Endothelial cell of umbilical vein (primary cell): Measurements from ENCODE around the gene G6PC1. TPM values are rescaled to one million over a fixed set of nuclear protein-coding genes. Genes with fewer than 3 reads are reported as not detected.

ENCODE experiments used
- BruUV-seq: library from RNA; stranded (reverse); fragments of 400-500 nt; replicated peaks from 2 replicates; lab custom pipeline; 2021; lab: Mats Ljungman, UMichigan
- CTCF ChIA-PET: fragments of 300-600, 350-600 bp; sonication (Branson Sonifier 250); formaldehyde crosslinking; loops from one replicate; lab custom pipeline; 2021; ENCODE audit warnings: antibody characterized with exemption, inconsistent platforms; lab: Charles Lee
- POLR2A ChIA-PET: fragments of 300-600, 350-600 bp; sonication (Branson Sonifier 250); formaldehyde crosslinking; loops from one replicate; lab custom pipeline; 2021; ENCODE audit warnings: antibody characterized with exemption, inconsistent platforms; lab: Charles Lee
- DNase-seq: peaks from one replicate; pipeline ENCODE4 v3.0.0-alpha.2; 2011; ENCODE audit warnings: low read depth, low spot score
- FAIRE-seq: peaks from 2 replicates; lab custom pipeline; 2011; peaks lifted over from hg19 to GRCh38; lab: Jason Lieb, UNC
- H2AFZ ChIP-seq: 2 replicates; pipeline ENCODE4 v1.6.0; 2012; ENCODE audit warnings: low read depth, low read length, control low read depth, inconsistent platforms
- H3K27ac ChIP-seq: 2 replicates; pipeline ENCODE4 v1.5.1; 2011; ENCODE audit warnings: low read depth, mild to moderate bottlenecking, control low read depth, low read length, moderate library complexity; ENCODE audit not compliant: insufficient read depth
- H3K27me3 ChIP-seq, 2 experiments: 2 replicates each; pipeline versions ENCODE4 v1.6.0 to v1.6.1; 2011; ENCODE audit warnings: low read length in 2 of 2, mixed read lengths in 1 of 2; ENCODE audit not compliant: control insufficient read depth in 2 of 2, insufficient read depth in 2 of 2
- H3K36me3 ChIP-seq, 2 experiments: 2 replicates in 1 of 2; 3 replicates in 1 of 2; pipeline ENCODE4 v1.5.1; 2011; ENCODE audit warnings: low read length in 2 of 2, mild to moderate bottlenecking in 1 of 2, moderate library complexity in 1 of 2; ENCODE audit not compliant: control insufficient read depth in 2 of 2, insufficient read depth in 2 of 2; ENCODE audit errors: extremely low read depth in 1 of 2
- H3K4me1 ChIP-seq: 3 replicates; pipeline ENCODE4 v1.5.1; 2011; ENCODE audit warnings: mild to moderate bottlenecking, low read length; ENCODE audit not compliant: control insufficient read depth, insufficient read depth; ENCODE audit errors: extremely low read depth
- H3K4me2 ChIP-seq: 2 replicates; pipeline ENCODE4 v1.6.1; 2011; ENCODE audit warnings: low read length, control low read depth, mixed read lengths; ENCODE audit not compliant: insufficient read depth
- H3K4me3 ChIP-seq, 3 experiments: fragments of 200-600 bp in 1 of 3; sonication (generic), shearing (Covaris generic) in 1 of 3; replicated peaks in 1 of 3; 2 replicates each; pipeline ENCODE4 v1.5.1; 2011 to 2016; ENCODE audit warnings: control low read depth in 3 of 3, low read length in 3 of 3, mild to moderate bottlenecking in 2 of 3, inconsistent platforms in 1 of 3, low read depth in 1 of 3, moderate library complexity in 1 of 3; ENCODE audit not compliant: insufficient read depth in 1 of 3
- H3K79me2 ChIP-seq: 2 replicates; pipeline ENCODE4 v1.6.0; 2012; ENCODE audit warnings: low read length, inconsistent platforms; ENCODE audit not compliant: control insufficient read depth, insufficient read depth
- H3K9ac ChIP-seq: replicated peaks from 2 replicates; pipeline ENCODE3; 2011; ENCODE audit warnings: low read length, control low read depth; ENCODE audit not compliant: insufficient read depth; ENCODE audit errors: extremely low read depth
- H3K9me1 ChIP-seq: replicated peaks from 3 replicates; pipeline ENCODE4 v1.6.0; 2011; ENCODE audit warnings: mild to moderate bottlenecking, low read length; ENCODE audit not compliant: control insufficient read depth, insufficient read depth; ENCODE audit errors: extremely low read depth
- H3K9me3 ChIP-seq: replicated peaks from 2 replicates; pipeline ENCODE4 v1.5.1; 2012; ENCODE audit warnings: low read length, inconsistent platforms; ENCODE audit not compliant: control insufficient read depth, insufficient read depth
- H4K20me1 ChIP-seq: replicated peaks from 2 replicates; pipeline ENCODE3; 2011; ENCODE audit warnings: mild to moderate bottlenecking, low read length; ENCODE audit not compliant: control insufficient read depth, insufficient read depth; ENCODE audit errors: extremely low read depth
- EZH2 ChIP-seq: IDR thresholded peaks from 2 replicates; pipeline ENCODE4 v1.6.1; 2012; ENCODE audit warnings: borderline replicate concordance, low read depth, mild to moderate bottlenecking, moderate library complexity, low read length, inconsistent platforms; ENCODE audit not compliant: severe bottlenecking
- FOS ChIP-seq: IDR thresholded peaks from 2 replicates; pipeline ENCODE4 v1.6.1; 2011; ENCODE audit warnings: mild to moderate bottlenecking, low read length, moderate library complexity, borderline replicate concordance; ENCODE audit not compliant: insufficient read depth
- JUN ChIP-seq: IDR thresholded peaks from 2 replicates; pipeline ENCODE4 v1.6.1; 2011; ENCODE audit warnings: borderline replicate concordance, low read depth; ENCODE audit not compliant: insufficient read length, insufficient read depth
- MYC ChIP-seq: IDR thresholded peaks from one replicate; pipeline ENCODE4 v1.6.1; 2011; ENCODE audit warnings: mild to moderate bottlenecking, low read depth, low read length
- POLR2A ChIP-seq: IDR thresholded peaks from 2 replicates; pipeline ENCODE4 v1.6.1; 2012; ENCODE audit warnings: low read depth, mild to moderate bottlenecking, control low read depth, low read length
- POLR2AphosphoS5 ChIP-seq: IDR thresholded peaks from 2 replicates; pipeline ENCODE4 v1.6.1; 2012; ENCODE audit warnings: low read depth, mild to moderate bottlenecking, control low read depth, low read length, moderate library complexity; ENCODE audit not compliant: insufficient read depth
- dilution Hi-C: fragments of 300-500 bp; cut with MboI; formaldehyde crosslinking; loops from one replicate; pipeline ENCODE4 v1.15.0; 2019; ENCODE audit warnings: low sequenced_read_pairs; ENCODE audit not compliant: extremely low pct_ligation_motif_present
- intact Hi-C: fragments of 100-400 bp; cut with micrococcal nuclease; formaldehyde crosslinking; loops from one replicate; pipeline ENCODE4 v1.10.0; 2022
- polyA plus RNA-seq, 4 experiments: library from polyadenylated mRNA; depleted of rRNA in 3 of 4; stranded (reverse) in 3 of 4; unstranded in 1 of 4; fragments of >200 nt; gene quantifications; 2 replicates each; pipeline versions ENCODE4 v1.2.1 to v1.2.3, GENCODE V29; 2011 to 2012; ENCODE audit warnings: missing spikeins in 1 of 4
- total RNA-seq: library from RNA; stranded (reverse); gene quantifications from 2 replicates; pipeline ENCODE4 v1.2.3, GENCODE V29; 2021
- TF ChIP-seq, protein P1 (sequence below), 2 donors: IDR thresholded peaks; 1 replicate in 1 of 2; 2 replicates in 1 of 2; pipeline ENCODE4 v1.5.1; 2011; ENCODE audit warnings: low read length in 2 of 2, mild to moderate bottlenecking in 2 of 2, moderate library complexity in 2 of 2, control low read depth in 1 of 2, inconsistent platforms in 1 of 2, low read depth in 1 of 2; ENCODE audit not compliant: insufficient read depth in 1 of 2; ENCODE audit errors: extremely low read depth in 1 of 2

G6PC1 gene
- total and polyA plus RNA-seq, 2 donors (not counting 3 experiments of a cell fraction or from before 2014, with no cell fraction given): not detected

DNA sequence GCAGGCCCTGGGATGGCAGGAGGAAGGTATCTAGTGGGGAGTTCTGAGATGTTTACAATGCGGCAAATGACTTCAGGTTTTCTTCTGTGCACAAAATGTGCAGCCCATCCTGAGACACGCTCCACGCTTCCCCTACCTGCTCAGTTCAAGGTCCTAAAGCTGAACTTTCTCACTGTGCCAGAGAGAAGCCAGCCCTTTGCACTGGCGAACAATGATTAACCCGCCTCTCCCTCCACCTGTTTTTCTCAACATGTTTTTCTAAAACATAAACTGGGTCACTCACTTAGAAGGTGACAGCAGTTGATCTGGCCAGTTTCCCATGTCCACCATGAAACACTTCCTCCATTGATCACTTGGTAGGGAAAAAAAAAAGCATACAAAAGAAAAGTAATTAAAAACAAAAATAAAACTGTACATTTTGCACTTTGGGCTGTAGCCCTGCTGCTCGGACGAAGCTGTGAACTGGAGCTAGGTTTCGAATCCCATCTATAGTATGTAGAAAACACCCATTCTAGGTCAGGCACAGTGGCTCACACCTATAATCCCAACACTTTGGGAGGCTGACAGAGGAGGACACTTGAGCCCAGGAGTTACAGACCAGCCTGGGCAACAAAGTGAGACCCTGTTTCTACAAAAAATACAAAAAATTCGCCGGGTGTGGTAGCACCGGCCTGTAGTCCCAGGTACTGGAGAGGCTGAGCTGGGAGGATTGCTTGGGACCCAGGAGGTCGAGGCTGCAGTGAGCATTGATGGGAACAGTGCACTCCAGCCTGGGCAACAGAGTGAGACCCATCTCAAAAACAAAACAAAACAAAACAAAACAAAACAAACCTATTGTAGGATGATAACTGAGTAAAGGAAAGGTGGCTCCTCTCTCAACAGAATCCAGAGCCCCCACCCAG, 6.1 kb upstream of the G6PC1 start:
- Histone ChIP-seq H3K9me3 (no peaks in the 10 kb centered on the region), H3K9me1 (no peaks in the 10 kb centered on the region), H3K4me1 (peaks cover 25% of the 10 kb centered on the region), H2AFZ (peak overlapping the region; percentile 43), H3K27ac (peak overlapping the region; percentile 81), H3K4me2 (peak overlapping the region; percentile 66), H3K4me3 (no peak overlapping the region), H3K36me3 (no peaks in the 10 kb centered on the region), H4K20me1 (no peaks in the 10 kb centered on the region), H3K27me3 (no peaks in the 10 kb centered on the region), H3K9ac (no peak overlapping the region), H3K79me2 (no peaks in the 10 kb centered on the region)
- TF ChIP-seq FOS (no peak), MYC (no peak)
- FAIRE-seq (no peak), DNase-seq (peak; percentile 8)
- ChIA-PET POLR2A (no interaction called here), CTCF (interaction anchor here (1.3 kb wide), 1 partner anchor 9 kb away, joined by 4 read pairs; no protein-coding TSS in a partner anchor)
- intact Hi-C loops: loop anchor here (2.0 kb wide), 2 partner anchors 22 to 34 kb away; no protein-coding TSS in a partner anchor
- dilution Hi-C loops: no loop called here
- BruUV-seq: no TSS peak

DNA sequence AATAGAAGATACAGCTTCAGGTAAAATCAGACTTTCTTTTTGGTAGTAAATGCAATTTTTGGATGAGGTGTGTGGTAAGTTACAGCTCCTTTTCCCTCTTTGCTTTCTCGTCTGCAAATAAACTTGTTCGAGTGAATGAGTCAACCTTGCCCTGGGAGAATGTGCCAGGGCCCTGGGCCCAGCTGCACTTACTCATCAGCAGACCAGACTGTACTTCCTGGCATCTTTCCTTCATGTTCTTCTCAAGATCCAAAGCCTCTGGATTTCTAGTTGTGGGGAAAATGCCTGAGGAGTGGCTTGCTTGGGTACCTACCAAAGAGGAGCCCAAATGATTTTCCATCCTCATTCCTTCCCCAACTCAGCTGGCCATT, 5.4 kb upstream of the G6PC1 start:
- no peaks in the 10 kb centered on the region for H3K9me3 ChIP-seq
- peak; percentile 88 for DNase-seq

More for the DNA sequence above, 5.4 kb upstream of the G6PC1 start:
- POLR2A ChIA-PET: no interaction called here
- intact Hi-C loops: loop anchor here (2.0 kb wide), 2 partner anchors 22 to 34 kb away; no protein-coding TSS in a partner anchor
- dilution Hi-C loops: no loop called here
- Histone ChIP-seq H3K36me3 (no peaks in the 10 kb centered on the region), H3K9ac (peak overlapping the region; percentile 49), H3K27me3 (no peaks in the 10 kb centered on the region), H3K9me1 (no peaks in the 10 kb centered on the region), H3K4me3 (no peak overlapping the region), H4K20me1 (no peaks in the 10 kb centered on the region), H3K4me1 (peaks cover 25% of the 10 kb centered on the region), H2AFZ (peak overlapping the region; percentile 70), H3K27ac (peak overlapping the region; percentile 81), H3K79me2 (no peaks in the 10 kb centered on the region), H3K4me2 (peak overlapping the region; percentile 66)
- peak; percentile 97 for FAIRE-seq
- TF ChIP-seq JUN (peak; percentile 69), POLR2AphosphoS5 (peak; percentile 71), MYC (no peak), FOS (peak; percentile 91), POLR2A (no peak), EZH2 (no peak)
- TF ChIP-seq, protein P1, sequence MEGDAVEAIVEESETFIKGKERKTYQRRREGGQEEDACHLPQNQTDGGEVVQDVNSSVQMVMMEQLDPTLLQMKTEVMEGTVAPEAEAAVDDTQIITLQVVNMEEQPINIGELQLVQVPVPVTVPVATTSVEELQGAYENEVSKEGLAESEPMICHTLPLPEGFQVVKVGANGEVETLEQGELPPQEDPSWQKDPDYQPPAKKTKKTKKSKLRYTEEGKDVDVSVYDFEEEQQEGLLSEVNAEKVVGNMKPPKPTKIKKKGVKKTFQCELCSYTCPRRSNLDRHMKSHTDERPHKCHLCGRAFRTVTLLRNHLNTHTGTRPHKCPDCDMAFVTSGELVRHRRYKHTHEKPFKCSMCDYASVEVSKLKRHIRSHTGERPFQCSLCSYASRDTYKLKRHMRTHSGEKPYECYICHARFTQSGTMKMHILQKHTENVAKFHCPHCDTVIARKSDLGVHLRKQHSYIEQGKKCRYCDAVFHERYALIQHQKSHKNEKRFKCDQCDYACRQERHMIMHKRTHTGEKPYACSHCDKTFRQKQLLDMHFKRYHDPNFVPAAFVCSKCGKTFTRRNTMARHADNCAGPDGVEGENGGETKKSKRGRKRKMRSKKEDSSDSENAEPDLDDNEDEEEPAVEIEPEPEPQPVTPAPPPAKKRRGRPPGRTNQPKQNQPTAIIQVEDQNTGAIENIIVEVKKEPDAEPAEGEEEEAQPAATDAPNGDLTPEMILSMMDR (IDR thresholded peaks at IDR 0.05; ENCODE audit: extremely low read depth in 1 of 2, insufficient read depth in 1 of 2, low read depth in 1 of 2, low read length in 2 of 2): no peak
- CTCF ChIA-PET: interaction anchor here (0.8 to 1.3 kb wide), 2 partner anchors 9 to 25 kb away, joined by 4 read pairs; no protein-coding TSS in a partner anchor
- no TSS peak for BruUV-seq
